Astrocyte of the cerebellum (primary cell): Measurements from ENCODE around the gene APLNR.

Experiments used
- DNase-seq: peaks from one replicate; pipeline ENCODE4 v3.0.0-alpha.2; 2011; ENCODE audit warnings: low read depth
- H3K4me3 ChIP-seq: 2 replicates; pipeline ENCODE4 v1.5.1; 2011; ENCODE audit warnings: mild to moderate bottlenecking, low read depth, low read length, moderate library complexity
- in situ Hi-C: cut with HindIII; loops from 2 replicates; pipeline ENCODE4 v1.10.0; 2017; ENCODE audit warnings: low sequenced_read_pairs
- TF ChIP-seq, protein P1 (sequence below): IDR thresholded peaks from 2 replicates; pipeline ENCODE4 v1.5.1; 2012; ENCODE audit warnings: low read length, low read depth, moderate library complexity, mild to moderate bottlenecking; ENCODE audit errors: missing control alignments

APLNR gene

DNA sequence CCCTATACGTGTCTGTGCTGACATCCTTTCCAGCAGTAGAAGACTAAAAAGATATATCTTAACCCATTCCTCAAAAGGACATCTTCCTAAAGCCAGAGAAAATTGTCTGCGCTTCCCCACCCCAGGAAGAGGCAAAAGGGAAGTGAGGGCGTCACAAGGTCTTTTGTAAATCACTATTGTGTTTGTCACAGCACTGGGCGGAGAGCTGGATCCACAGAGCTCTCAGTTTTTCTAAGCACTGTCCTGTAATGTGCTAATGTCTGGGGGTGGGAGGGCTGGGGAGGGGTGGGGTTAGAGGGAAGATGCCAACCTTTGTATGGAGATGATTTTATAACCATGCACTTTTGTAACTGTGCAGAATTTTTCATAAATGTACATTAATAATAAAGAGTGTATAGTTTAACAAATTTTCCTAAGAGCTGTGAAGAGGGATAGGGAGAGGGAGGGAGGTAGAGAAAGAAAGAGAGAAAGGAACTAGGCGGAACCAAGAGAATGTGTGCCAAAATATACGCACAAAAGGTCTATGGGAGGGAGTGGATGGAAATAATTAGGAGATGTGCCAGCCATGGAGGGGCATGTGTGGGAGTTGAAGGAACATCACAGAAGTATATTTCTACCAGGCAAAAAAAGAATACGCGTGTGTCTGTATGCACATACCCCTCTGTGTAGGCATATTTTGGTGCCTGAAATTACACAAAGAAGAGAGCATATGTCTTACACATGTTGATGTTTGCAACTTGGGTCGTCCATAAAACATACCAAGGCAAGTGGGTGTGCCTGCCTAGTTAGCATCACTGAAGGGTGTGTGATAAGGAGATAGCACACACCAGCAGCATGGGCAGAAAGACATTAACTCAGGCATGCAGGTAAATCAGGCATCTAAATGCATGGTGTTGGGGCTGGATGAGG lies 45.5 kb downstream of the APLNR start:
- no peak overlapping the region for H3K4me3 ChIP-seq
- TF ChIP-seq, protein P1, sequence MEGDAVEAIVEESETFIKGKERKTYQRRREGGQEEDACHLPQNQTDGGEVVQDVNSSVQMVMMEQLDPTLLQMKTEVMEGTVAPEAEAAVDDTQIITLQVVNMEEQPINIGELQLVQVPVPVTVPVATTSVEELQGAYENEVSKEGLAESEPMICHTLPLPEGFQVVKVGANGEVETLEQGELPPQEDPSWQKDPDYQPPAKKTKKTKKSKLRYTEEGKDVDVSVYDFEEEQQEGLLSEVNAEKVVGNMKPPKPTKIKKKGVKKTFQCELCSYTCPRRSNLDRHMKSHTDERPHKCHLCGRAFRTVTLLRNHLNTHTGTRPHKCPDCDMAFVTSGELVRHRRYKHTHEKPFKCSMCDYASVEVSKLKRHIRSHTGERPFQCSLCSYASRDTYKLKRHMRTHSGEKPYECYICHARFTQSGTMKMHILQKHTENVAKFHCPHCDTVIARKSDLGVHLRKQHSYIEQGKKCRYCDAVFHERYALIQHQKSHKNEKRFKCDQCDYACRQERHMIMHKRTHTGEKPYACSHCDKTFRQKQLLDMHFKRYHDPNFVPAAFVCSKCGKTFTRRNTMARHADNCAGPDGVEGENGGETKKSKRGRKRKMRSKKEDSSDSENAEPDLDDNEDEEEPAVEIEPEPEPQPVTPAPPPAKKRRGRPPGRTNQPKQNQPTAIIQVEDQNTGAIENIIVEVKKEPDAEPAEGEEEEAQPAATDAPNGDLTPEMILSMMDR = no peak
- DNase-seq = no peak
- in situ Hi-C loops = no loop called here

DNA sequence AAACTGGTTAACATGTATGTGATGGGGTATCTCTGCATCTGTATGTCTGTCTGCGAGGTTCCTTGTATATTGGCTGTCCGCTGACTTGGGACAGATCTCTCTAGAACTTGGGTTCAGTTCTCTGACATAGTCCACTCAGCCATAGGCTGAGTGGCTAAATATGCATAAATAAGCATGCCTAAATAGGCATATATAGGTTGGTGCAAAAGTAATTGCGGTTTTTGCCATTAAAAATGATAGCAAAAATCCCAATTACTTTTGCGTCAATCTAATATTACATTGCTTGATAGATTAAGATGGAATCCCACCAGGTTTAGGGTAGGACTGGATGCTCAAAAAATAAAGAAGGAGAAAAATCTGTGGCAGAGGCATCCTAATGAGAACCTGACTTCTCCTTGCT lies 46.5 kb downstream of the APLNR start:
- in situ Hi-C loops = no loop called here
- TF ChIP-seq, protein P1 = no peak
- no peak for DNase-seq
- no peak overlapping the region for H3K4me3 ChIP-seq
